Measurements from ENCODE around the gene GLRX. TPM values are rescaled to one million over a fixed set of nuclear protein-coding genes. Genes with fewer than 3 reads are reported as not detected.

The GLRX gene
- polyA plus RNA-seq, 1 of the 3 experiments (the other 2 are of a cell fraction) = 40.0 TPM

- H2AFZ ChIP-seq (ENCODE audit: low read depth) = no peak overlapping the region
- H3K4me2 ChIP-seq = no peak overlapping the region
- H3K9me2 ChIP-seq = no peaks in the 10 kb centered on the region
- H3K27me3 ChIP-seq (ENCODE audit: insufficient read depth) = no peaks in the 10 kb centered on the region
- TF ChIP-seq TAF1 (IDR thresholded peaks at IDR 0.05; ENCODE audit: borderline replicate concordance, low read depth, low read length) (no peak), NFIC (IDR thresholded peaks at IDR 0.05; ENCODE audit: borderline replicate concordance) (no peak), EP300 (IDR thresholded peaks at IDR 0.05; ENCODE audit: borderline replicate concordance in 1 of 2, low read depth in 1 of 2, low read length in 1 of 2) (no peak), SIN3A (IDR thresholded peaks at IDR 0.05; ENCODE audit: borderline replicate concordance, low read depth, low read length) (no peak), TCF12 (IDR thresholded peaks at IDR 0.05) (no peak), MXI1 (IDR thresholded peaks at IDR 0.05; ENCODE audit: low read depth, low read length) (no peak), FOXJ3 (CRISPR knock-in tag; IDR thresholded peaks at IDR 0.05) (no peak), CHD2 (IDR thresholded peaks at IDR 0.05; ENCODE audit: low read length, partially characterized antibody) (no peak), MAX (IDR thresholded peaks at IDR 0.05; ENCODE audit: low read depth) (no peak), RCOR1 (IDR thresholded peaks at IDR 0.05; ENCODE audit: low read length) (no peak), USF2 (IDR thresholded peaks at IDR 0.05; ENCODE audit: borderline replicate concordance, low read depth, low read length) (no peak), MEF2A (IDR thresholded peaks at IDR 0.05; ENCODE audit: borderline replicate concordance, low read depth) (no peak), FOXM1 (IDR thresholded peaks at IDR 0.05; ENCODE audit: low read depth) (no peak), RFX5 (IDR thresholded peaks at IDR 0.05; ENCODE audit: low read length) (no peak), EZH2phosphoT487 (IDR thresholded peaks at IDR 0.05; ENCODE audit: borderline replicate concordance, low read depth) (no peak)
- no peaks in the 10 kb centered on the region for H3K9me3 ChIP-seq
- no peaks in the 10 kb centered on the region for H4K20me1 ChIP-seq (ENCODE audit: insufficient read depth)
- no peak overlapping the region for H3K9ac ChIP-seq
- peaks cover 2 to 7% of the 10 kb centered on the region in 2 experiments; a peak in 2 of 4 replicates for H3K4me1 ChIP-seq (ENCODE audit: control insufficient read depth in 1 of 2, insufficient read depth in 2 of 2, low read depth in 1 of 2, low read length in 1 of 2)
- no peak overlapping the region for H3K4me3 ChIP-seq (ENCODE audit: low read depth in 2 of 2, low read length in 1 of 2)
- no peaks in the 10 kb centered on the region for H3K79me2 ChIP-seq (ENCODE audit: insufficient read depth)
- POLR2A ChIA-PET = no interaction called here
- H3K36me3 ChIP-seq (replicated peaks in 1 of 2; ENCODE audit: control insufficient read depth in 1 of 2, insufficient read depth in 2 of 2, low read length in 1 of 2) = peaks cover 11 to 26% of the 10 kb centered on the region in 2 experiments
- no peak for DNase-seq
- H3F3A ChIP-seq (replicated peaks; ENCODE audit: insufficient read depth) = peaks cover 5% of the 10 kb centered on the region
- H3K27ac ChIP-seq (ENCODE audit: low read depth in 2 of 2, low read length in 1 of 2) = no peak overlapping the region
- CTCF ChIA-PET = interaction anchor here (1.1 kb wide), 1 partner anchor 18 kb away, joined by 3 read pairs; no protein-coding TSS in a partner anchor
Observed at GRCh38 chr5:95798545-95798944, 24.0 kb downstream of the GLRX start.

- 98% methylated on average over 2 of the region's 2 CpGs for WGBS (ENCODE audit: low lambda C conversion rate)
- CTCF ChIA-PET = no interaction called here
Observed at GRCh38 chr5:95798048-95798447, 24.5 kb downstream of the GLRX start.

More at GRCh38 chr5:95798048-95798447, 24.5 kb downstream of the GLRX start:
- H3K4me1 ChIP-seq (ENCODE audit: control insufficient read depth in 1 of 2, insufficient read depth in 2 of 2, low read depth in 1 of 2, low read length in 1 of 2) = peaks cover 0 to 9% of the 10 kb centered on the region in 2 experiments; a peak in 1 of 4 replicates
- DNase-seq = no peak
- TF ChIP-seq RFX5 (IDR thresholded peaks at IDR 0.05; ENCODE audit: low read length) = no peak
- no peak for TF ChIP-seq EZH2phosphoT487 (IDR thresholded peaks at IDR 0.05; ENCODE audit: borderline replicate concordance, low read depth)
- TF ChIP-seq MAX (IDR thresholded peaks at IDR 0.05; ENCODE audit: low read depth) = no peak
- no peak for TF ChIP-seq TEAD4 (IDR thresholded peaks at IDR 0.05; ENCODE audit: borderline replicate concordance, insufficient read depth)
- no peak for TF ChIP-seq CTCF (IDR thresholded peaks at IDR 0.05)
- TF ChIP-seq USF1 (IDR thresholded peaks at IDR 0.05; ENCODE audit: borderline replicate concordance, low read depth) = no peak
- TF ChIP-seq EP300 (IDR thresholded peaks at IDR 0.05; ENCODE audit: borderline replicate concordance in 1 of 2, low read depth in 1 of 2, low read length in 1 of 2) = no peak
- TF ChIP-seq GATA2 (CRISPR knock-in tag; IDR thresholded peaks at IDR 0.05) = no peak
- no peak for TF ChIP-seq TCF12 (IDR thresholded peaks at IDR 0.05)
- no peak for TF ChIP-seq RXRA (IDR thresholded peaks at IDR 0.05; ENCODE audit: borderline replicate concordance, low read depth)
- TF ChIP-seq PBX3 (IDR thresholded peaks at IDR 0.05) = no peak
- no peak overlapping the region for H3K4me2 ChIP-seq
- no peaks in the 10 kb centered on the region for H3K9me3 ChIP-seq
- POLR2A ChIA-PET = no interaction called here
- H4K20me1 ChIP-seq (ENCODE audit: insufficient read depth) = no peaks in the 10 kb centered on the region
- no peak overlapping the region for H2AFZ ChIP-seq (ENCODE audit: low read depth)
- peaks cover 16 to 31% of the 10 kb centered on the region in 2 experiments for H3K36me3 ChIP-seq (replicated peaks in 1 of 2; ENCODE audit: control insufficient read depth in 1 of 2, insufficient read depth in 2 of 2, low read length in 1 of 2)
- peaks cover 8% of the 10 kb centered on the region for H3F3A ChIP-seq (replicated peaks; ENCODE audit: insufficient read depth)
- H3K9me2 ChIP-seq = no peaks in the 10 kb centered on the region
- H3K79me2 ChIP-seq (ENCODE audit: insufficient read depth) = no peaks in the 10 kb centered on the region
- no peaks in the 10 kb centered on the region for H3K27me3 ChIP-seq (ENCODE audit: insufficient read depth)
- H3K4me3 ChIP-seq (ENCODE audit: low read depth in 2 of 2, low read length in 1 of 2) = no peak overlapping the region
- H3K27ac ChIP-seq (ENCODE audit: low read depth in 2 of 2, low read length in 1 of 2) = no peak overlapping the region
- no peak overlapping the region for H3K9ac ChIP-seq

All from SK-N-SH (cell line).